ENCODE measurements around the gene MPIG6B.

- no peak for TF ChIP-seq CTCF (IDR thresholded peaks at IDR 0.05; ENCODE audit: insufficient read depth, low read length)
- TF ChIP-seq POLR2AphosphoS5 (IDR thresholded peaks at IDR 0.05; ENCODE audit: low read depth), result no peak
- TF ChIP-seq GABPA (IDR thresholded peaks at IDR 0.05; ENCODE audit: low read depth), result no peak
These were observed 52.7 kb downstream of the MPIG6B start for GRCh38 chr6:31775633-31776484.

All from HL-60 (cell line).